Esophagus squamous epithelium (tissue), 5 donors: ENCODE measurements around the gene KIFC3. TPM values are rescaled to one million over a fixed set of nuclear protein-coding genes. Genes with fewer than 3 reads are reported as not detected.
"Not testable (repeated sequence)": the region's sequence is repeated elsewhere in the genome, so short reads cannot be mapped to it uniquely, and the experiment has no call there.

ENCODE experiments used
- DNase-seq: peaks from one replicate; lab custom pipeline; 2025; lab: John Stamatoyannopoulos, UW
- H3K27ac ChIP-seq, 4 donors: fragments of 200-600 bp; sonication (generic); one replicate each; pipeline ENCODE4 v1.5.1; 2016 to 2019; ENCODE audit warnings: mild to moderate bottlenecking in 1 of 4
- H3K27me3 ChIP-seq, 4 donors: fragments of 200-600 bp; sonication (generic); 1 replicate in 3 of 4; 2 replicates in 1 of 4; pipeline versions ENCODE4 v1.5.1 to v1.6.0; 2017 to 2021; ENCODE audit warnings: antibody characterized with exemption in 1 of 4
- H3K36me3 ChIP-seq, 3 donors: fragments of 200-600 bp; sonication (generic); one replicate each; pipeline ENCODE4 v1.5.1; 2016 to 2019
- H3K4me1 ChIP-seq, 3 donors: fragments of 200-600 bp; sonication (generic); one replicate each; pipeline ENCODE4 v1.5.1; 2017 to 2019
- H3K4me3 ChIP-seq, 4 donors: fragments of 200-600 bp; sonication (generic); 1 replicate in 3 of 4; 2 replicates in 1 of 4; pipeline ENCODE4 v1.5.1; 2016 to 2019; ENCODE audit warnings: mild to moderate bottlenecking in 2 of 4, moderate library complexity in 1 of 4
- H3K9me3 ChIP-seq, 3 donors: fragments of 200-600 bp; sonication (generic); one replicate each; pipeline ENCODE4 v1.5.1; 2016 to 2019
- CTCF ChIP-seq, 6 experiments: fragments of 450-650 bp in 4 of 6; fragments of 200-600 bp in 2 of 6; sonication (generic) in 2 of 6; IDR thresholded peaks; one replicate each; pipeline ENCODE4 v1.5.1; 2016 to 2019; ENCODE audit warnings: antibody characterized with exemption in 6 of 6, mild to moderate bottlenecking in 4 of 6, moderate library complexity in 4 of 6
- POLR2A ChIP-seq, 4 donors: fragments of 450-650 bp; IDR thresholded peaks; one replicate each; pipeline ENCODE4 v1.6.1; 2017; ENCODE audit warnings: antibody characterized with exemption in 4 of 4, mild to moderate bottlenecking in 4 of 4, moderate library complexity in 3 of 4
- WGBS, 2 donors: methylation state at CpG; one replicate each; pipeline ENCODE4 v1.1.5; 2018; 5-methylcytosine and 5-hydroxymethylcytosine counted together
- intact Hi-C: fragments of 100-400 bp; cut with DNase I; formaldehyde crosslinking; loops from one replicate; pipeline ENCODE4 v1.15.0; 2022
- total RNA-seq, 4 donors: library from RNA; depleted of rRNA; stranded (reverse); fragments of >200 nt; gene quantifications; one replicate each; pipeline ENCODE4 v1.1.0, GENCODE V29; 2016
- donor health status: DM: yes; HTN: yes; CAD: no.

KIFC3 gene
- total RNA-seq = 10 to 100 TPM; 14.8 to 72.4 (median 43.5) TPM

GRCh38 chr16:57802341-57803133 lies at the start of gene KIFC3:
Gene KIFC3, minus strand, starts transcription at chr16:57802491. Its CDS starts 4,248 bp downstream, at chr16:57798243.
- Histone ChIP-seq H3K36me3 (peaks cover 0 to 2% (median 0%) of the 10 kb centered on the region in 3 donors), H3K4me3 (peak within 1 kb of the TSS; percentile 38 to 71 (median 58)), H3K27me3 (no peaks in the 10 kb centered on the region), H3K27ac (peak within 1 kb of the TSS; percentile 73 to 90 (median 86)), H3K9me3 (no peaks in the 10 kb centered on the region), H3K4me1 (peaks cover 35 to 79% (median 45%) of the 10 kb centered on the region in 3 donors)
- no peak for DNase-seq
- WGBS, 2 donors = 10 to 16% methylated on average over 26 to 31 of the region's 78 CpGs
- TF ChIP-seq POLR2A (IDR thresholded peaks at IDR 0.05) (peak in 1 of 4 donors; percentile 10), CTCF (IDR thresholded peaks at IDR 0.05) (peak in 4 of 6 experiments; percentile 16 to 50 (median 34))
- intact Hi-C loops = no loop called here

GRCh38 chr16:57848181-57848580 lies 45.9 kb upstream of the KIFC3 start:
- intact Hi-C loops = no loop called here
- no peak for DNase-seq
- no peak overlapping the region for H3K4me3 ChIP-seq
- TF ChIP-seq CTCF (IDR thresholded peaks at IDR 0.05) = no peak
- TF ChIP-seq POLR2A (IDR thresholded peaks at IDR 0.05) = no peak
- H3K27ac ChIP-seq = no peak overlapping the region
- H3K4me1 ChIP-seq = no peaks in the 10 kb centered on the region
- WGBS, 2 donors = 80 to 83% methylated on average over 5 of the region's 5 CpGs
- no peaks in the 10 kb centered on the region for H3K36me3 ChIP-seq
- H3K27me3 ChIP-seq = peaks cover 0 to 5% (median 0%) of the 10 kb centered on the region in 4 donors
- no peaks in the 10 kb centered on the region for H3K9me3 ChIP-seq

- H3K4me1 ChIP-seq, H3K4me3 ChIP-seq, H3K27ac ChIP-seq, DNase-seq, H3K9me3 ChIP-seq, H3K27me3 ChIP-seq, intact Hi-C loops, H3K36me3 ChIP-seq: not testable (repeated sequence)
- 70 to 83% methylated on average over 4 to 5 of the region's 6 CpGs for WGBS, 2 donors
These were observed 44.6 kb upstream of the KIFC3 start for GRCh38 chr16:57846931-57847330.

- TF ChIP-seq POLR2A (IDR thresholded peaks at IDR 0.05) (no peak), CTCF (IDR thresholded peaks at IDR 0.05) (no peak)
- no peaks in the 10 kb centered on the region for H3K36me3 ChIP-seq
- H3K4me3 ChIP-seq = no peak overlapping the region
- H3K27ac ChIP-seq = no peak overlapping the region
- H3K4me1 ChIP-seq = no peaks in the 10 kb centered on the region
- no peaks in the 10 kb centered on the region for H3K9me3 ChIP-seq
- DNase-seq = no peak
- 65 to 73% methylated on average over 2 to 8 of the region's 9 CpGs for WGBS, 2 donors
- intact Hi-C loops = no loop called here
- H3K27me3 ChIP-seq = peaks cover 0 to 5% (median 0%) of the 10 kb centered on the region in 4 donors
These were observed 43.9 kb upstream of the KIFC3 start for GRCh38 chr16:57846078-57846697.

GRCh38 chr16:57845115-57845514 lies 42.8 kb upstream of the KIFC3 start:
- no peak for TF ChIP-seq CTCF (IDR thresholded peaks at IDR 0.05)
- TF ChIP-seq POLR2A (IDR thresholded peaks at IDR 0.05) = no peak
- Histone ChIP-seq H3K36me3 (no peaks in the 10 kb centered on the region), H3K9me3 (no peaks in the 10 kb centered on the region), H3K4me3 (no peak overlapping the region), H3K27me3 (peaks cover 0 to 5% (median 0%) of the 10 kb centered on the region in 4 donors), H3K27ac (no peak overlapping the region), H3K4me1 (no peaks in the 10 kb centered on the region)
- intact Hi-C loops = no loop called here
- WGBS, 2 donors = 78 to 80% methylated on average over 8 of the region's 8 CpGs
- no peak for DNase-seq
